K562 (cell line): ENCODE data around the gene ZNF266. TPM values are rescaled to one million over a fixed set of nuclear protein-coding genes. Genes with fewer than 3 reads are reported as not detected.

ENCODE experiments used
- CCNT2 ChIP-seq: IDR thresholded peaks from 2 replicates; pipeline ENCODE4 v1.6.1; 2011; ENCODE audit warnings: borderline replicate concordance, low read depth, mild to moderate bottlenecking, moderate library complexity, mixed read lengths, low read length; ENCODE audit not compliant: insufficient read length; ENCODE audit errors: extremely low read depth
- CREM ChIP-seq: IDR thresholded peaks from 2 replicates; pipeline ENCODE4 v1.6.1; 2014; ENCODE audit warnings: antibody characterized with exemption, low read depth
- EHMT2 ChIP-seq: fragments of 450-650 bp; IDR thresholded peaks from 2 replicates; pipeline ENCODE4 v1.6.1; 2018; ENCODE audit warnings: antibody characterized with exemption
- ELF1 ChIP-seq: fragments of 200-800 bp; sonication (Bioruptor generic); IDR thresholded peaks from 2 replicates; pipeline ENCODE4 v1.6.1; 2016; ENCODE audit warnings: missing genetic modification characterization, missing compliant biosample characterization
- FOXO4 ChIP-seq: fragments of 450-650 bp; formaldehyde crosslinking; IDR thresholded peaks from 2 replicates; pipeline ENCODE4 v1.4.0; 2020; ENCODE audit warnings: mild to moderate bottlenecking, moderate library complexity
- GATA2 ChIP-seq: sonication (generic); formaldehyde crosslinking; IDR thresholded peaks from 2 replicates; pipeline ENCODE4 v1.4.0; 2020; ENCODE audit warnings: mild to moderate bottlenecking, missing genetic modification reagents
- HOXB6 ChIP-seq: fragments of 250-450 bp; sonication (Bioruptor Pico); IDR thresholded peaks from 2 replicates; pipeline ENCODE4 v1.5.1; 2022; ENCODE audit warnings: mild to moderate bottlenecking, borderline replicate concordance
- KLF6 ChIP-seq: fragments of 250-450 bp; sonication (Bioruptor Pico); IDR thresholded peaks from 2 replicates; pipeline ENCODE4 v1.4.0; 2020; ENCODE audit warnings: mild to moderate bottlenecking, moderate library complexity, borderline replicate concordance
- LCOR ChIP-seq: sonication (generic); formaldehyde crosslinking; IDR thresholded peaks from 2 replicates; pipeline ENCODE4 v1.8.0; 2022; ENCODE audit warnings: mild to moderate bottlenecking, missing genetic modification reagents
- MCM2 ChIP-seq: fragments of 450-650 bp; IDR thresholded peaks from 2 replicates; pipeline ENCODE4 v1.6.1; 2017; ENCODE audit warnings: low read depth, mild to moderate bottlenecking
- NFYB ChIP-seq: IDR thresholded peaks from 2 replicates; pipeline ENCODE4 v1.6.1; 2011; ENCODE audit warnings: mild to moderate bottlenecking, moderate library complexity; ENCODE audit not compliant: insufficient read length; ENCODE audit errors: extremely low read depth
- RBM17 ChIP-seq: fragments of 200-400 bp; formaldehyde crosslinking; IDR thresholded peaks from 2 replicates; pipeline ENCODE4 v1.6.1; 2017; ENCODE audit warnings: low read depth, mild to moderate bottlenecking, low read length, borderline replicate concordance
- SIRT6 ChIP-seq: IDR thresholded peaks from one replicate; pipeline ENCODE4 v1.6.1; 2012; ENCODE audit warnings: low read depth, mild to moderate bottlenecking, control low read depth, inconsistent platforms, low read length, moderate library complexity
- SMAD4 ChIP-seq: fragments of 250-450 bp; sonication (Bioruptor Pico); conservative IDR thresholded peaks from 2 replicates; pipeline ENCODE4 v1.8.0; 2021; ENCODE audit warnings: inconsistent platforms, mild to moderate bottlenecking, moderate library complexity
- ZNF253 ChIP-seq: fragments of 250-450 bp; sonication (Bioruptor Pico); conservative IDR thresholded peaks from 2 replicates; pipeline ENCODE4 v1.6.1; 2021; ENCODE audit warnings: mild to moderate bottlenecking
- ZNF318 ChIP-seq, 2 experiments: fragments of 450-650 bp; IDR thresholded peaks; 2 replicates each; pipeline ENCODE4 v1.6.1; 2016; ENCODE audit warnings: mild to moderate bottlenecking in 2 of 2, borderline replicate concordance in 1 of 2, low read depth in 1 of 2, moderate library complexity in 1 of 2
- ZNF695 ChIP-seq: fragments of 450-650 bp; formaldehyde crosslinking; IDR thresholded peaks from 2 replicates; pipeline ENCODE4 v1.4.0; 2020; ENCODE audit warnings: mild to moderate bottlenecking, moderate library complexity
- ZNF764 ChIP-seq: fragments of 250-450 bp; sonication (Bioruptor Pico); IDR thresholded peaks from 2 replicates; pipeline ENCODE4 v1.4.0; 2020; ENCODE audit warnings: low read depth, mild to moderate bottlenecking, moderate library complexity
- polyA plus RNA-seq, 8 experiments: library from polyadenylated mRNA; depleted of rRNA in 4 of 8; stranded (reverse) in 5 of 8; unstranded in 3 of 8; fragments of >200 nt; fragmentation: Nextera tagmentation in 2 of 8; fragmentation: Illumina TruSeq in 1 of 8; extraction: Ambion mirVana in 2 of 8; extraction: Trizol in 1 of 8; gene quantifications; 2 replicates each; pipeline versions ENCODE4 v1.2.1 to v1.2.3, GENCODE V29; 2011 to 2014; ENCODE audit warnings: inconsistent platforms in 1 of 8, missing spikeins in 1 of 8
- total RNA-seq, 7 experiments: library from RNA; depleted of rRNA in 6 of 7; stranded (reverse); fragments of >200 nt in 6 of 7; fragmentation: Illumina TruSeq in 2 of 7; extraction: Trizol in 2 of 7; gene quantifications; 2 replicates each; pipeline versions ENCODE4 v1.2.1 to v1.2.3, GENCODE V29; 2011 to 2021; ENCODE audit warnings: low replicate concordance in 1 of 7

The ZNF266 gene
- total and polyA plus RNA-seq, 9 of the 15 experiments (the other 6 are each of a cell fraction or from before 2014, with no cell fraction given) = 5.9 to 40.9 (median 20.3) TPM

- TF ChIP-seq NFYB (no peak), FOXO4 (CRISPR knock-in tag) (no peak), EHMT2 (peak; percentile 44; the same call in 1 of the 2 replicates), HOXB6 (no peak), GATA2 (CRISPR knock-in tag) (no peak), SMAD4 (no peak), SIRT6 (no peak), RBM17 (no peak), CREM (peak; percentile 99), ZNF253 (CRISPR knock-in tag) (no peak), ZNF318 (IDR thresholded peaks at IDR 0.05; ENCODE audit: borderline replicate concordance in 1 of 2, low read depth in 1 of 2) (no peak), MCM2 (no peak), LCOR (no peak), CCNT2 (no peak), KLF6 (CRISPR knock-in tag) (no peak), ZNF764 (CRISPR knock-in tag) (no peak), ZNF695 (CRISPR knock-in tag) (no peak), ELF1 (tag) (peak; percentile 80)
Measured at GRCh38 chr19:9435279-9436268, at the start of gene ZNF266 (continued).
